ENCODE results near the gene BCL2.

Gene BCL2

GRCh38 chr18:63282793-63283192, 36.8 kb downstream of the BCL2 start:
- ChIA-PET CTCF (interaction anchor here (0.6 kb wide), 1 partner anchor 10 kb away, joined by 4 read pairs; no protein-coding TSS in a partner anchor), POLR2A (ENCODE audit: low non-redundant PET) (no interaction called here)
- no peak for DNase-seq (ENCODE audit: low spot score)

GRCh38 chr18:63273222-63273927, 46.2 kb downstream of the BCL2 start:
- H3K27ac ChIP-seq, result no peak overlapping the region
- ChIA-PET CTCF (no interaction called here), POLR2A (ENCODE audit: low non-redundant PET) (interaction anchor here (0.6 kb wide), 1 partner anchor 22 kb away, joined by 3 read pairs; no protein-coding TSS in a partner anchor)
- no peak for TF ChIP-seq CTCF (conservative IDR thresholded peaks at IDR 0.05; ENCODE audit: low read depth)
- no peak for DNase-seq (ENCODE audit: low spot score)

More at GRCh38 chr18:63282793-63283192, 36.8 kb downstream of the BCL2 start:
- TF ChIP-seq CTCF (conservative IDR thresholded peaks at IDR 0.05; ENCODE audit: low read depth), result no peak
- no peak overlapping the region for H3K27ac ChIP-seq

GRCh38 chr18:63272638-63273037, 46.9 kb downstream of the BCL2 start:
- CTCF ChIA-PET, result no interaction called here
- POLR2A ChIA-PET (ENCODE audit: low non-redundant PET), result no interaction called here
- H3K27ac ChIP-seq, result no peak overlapping the region
- no peak for TF ChIP-seq CTCF (conservative IDR thresholded peaks at IDR 0.05; ENCODE audit: low read depth)
- no peak for DNase-seq (ENCODE audit: low spot score)

- ChIA-PET POLR2A (ENCODE audit: low non-redundant PET) (no interaction called here), CTCF (no interaction called here)
- no peak overlapping the region for H3K27ac ChIP-seq
- DNase-seq (ENCODE audit: low spot score), result no peak
- no peak for TF ChIP-seq CTCF (conservative IDR thresholded peaks at IDR 0.05; ENCODE audit: low read depth)
Observed at GRCh38 chr18:63271881-63272299, 47.7 kb downstream of the BCL2 start.

GRCh38 chr18:63271148-63271547, 48.4 kb downstream of the BCL2 start:
- CTCF ChIA-PET, result no interaction called here
- no peak overlapping the region for H3K27ac ChIP-seq
- POLR2A ChIA-PET (ENCODE audit: low non-redundant PET), result no interaction called here
- TF ChIP-seq CTCF (conservative IDR thresholded peaks at IDR 0.05; ENCODE audit: low read depth), result no peak
- DNase-seq (ENCODE audit: low spot score), result no peak

GRCh38 chr18:63267975-63268721, 51.4 kb downstream of the BCL2 start:
- no peak overlapping the region for H3K27ac ChIP-seq

More at GRCh38 chr18:63267975-63268721, 51.4 kb downstream of the BCL2 start:
- POLR2A ChIA-PET (ENCODE audit: low non-redundant PET), result no interaction called here
- CTCF ChIA-PET, result no interaction called here
- DNase-seq (ENCODE audit: low spot score), result no peak
- TF ChIP-seq CTCF (conservative IDR thresholded peaks at IDR 0.05; ENCODE audit: low read depth), result no peak

Data from RWPE1 (cell line).